ENCODE results near the gene GNA14. TPM values are rescaled to one million over a fixed set of nuclear protein-coding genes. Genes with fewer than 3 reads are reported as not detected.

Gene GNA14
- polyA plus RNA-seq, 1 donor from 2014 or later = 0.40 TPM

GRCh38 chr9:77672183-77672582 lies 24.1 kb upstream of the GNA14 start:
- no peaks in the 10 kb centered on the region for H3K27me3 ChIP-seq (ENCODE audit: insufficient read depth, low read depth, low read length)
- H3K4me2 ChIP-seq (ENCODE audit: low read length) = no peak overlapping the region
- no peaks in the 10 kb centered on the region for H3K9me3 ChIP-seq (ENCODE audit: low read length)
- no peak overlapping the region for H2AFZ ChIP-seq (ENCODE audit: low read depth, low read length)
- H4K20me1 ChIP-seq (ENCODE audit: insufficient read depth) = no peaks in the 10 kb centered on the region
- H3K9ac ChIP-seq (ENCODE audit: low read length) = no peak overlapping the region
- no peak overlapping the region for H3K4me3 ChIP-seq (ENCODE audit: low read length)
- no peaks in the 10 kb centered on the region for H3K36me3 ChIP-seq (ENCODE audit: insufficient read depth, low read length)
- no peaks in the 10 kb centered on the region for H3K9me2 ChIP-seq (ENCODE audit: insufficient read depth, low read length)
- H3K79me2 ChIP-seq (replicated peaks; ENCODE audit: insufficient read depth, low read length) = no peaks in the 10 kb centered on the region
- H3F3A ChIP-seq (ENCODE audit: insufficient read depth, low read length, poor library complexity, severe bottlenecking) = no peaks in the 10 kb centered on the region
- H3K27ac ChIP-seq (ENCODE audit: low read length) = no peak overlapping the region
- TF ChIP-seq RAD21 (conservative IDR thresholded peaks at IDR 0.05) (no peak), EZH2 (IDR thresholded peaks at IDR 0.05; ENCODE audit: borderline replicate concordance, insufficient read depth, low read length, poor library complexity, severe bottlenecking) (no peak), SMC3 (conservative IDR thresholded peaks at IDR 0.05; ENCODE audit: poor library complexity) (no peak), POLR2AphosphoS5 (IDR thresholded peaks at IDR 0.05) (no peak), EP300 (conservative IDR thresholded peaks at IDR 0.05; ENCODE audit: poor library complexity, severe bottlenecking) (no peak), MXI1 (conservative IDR thresholded peaks at IDR 0.05; ENCODE audit: poor library complexity, severe bottlenecking) (no peak), TAF1 (IDR thresholded peaks at IDR 0.05; ENCODE audit: low read depth) (no peak)
- TF ChIP-seq, protein P1, sequence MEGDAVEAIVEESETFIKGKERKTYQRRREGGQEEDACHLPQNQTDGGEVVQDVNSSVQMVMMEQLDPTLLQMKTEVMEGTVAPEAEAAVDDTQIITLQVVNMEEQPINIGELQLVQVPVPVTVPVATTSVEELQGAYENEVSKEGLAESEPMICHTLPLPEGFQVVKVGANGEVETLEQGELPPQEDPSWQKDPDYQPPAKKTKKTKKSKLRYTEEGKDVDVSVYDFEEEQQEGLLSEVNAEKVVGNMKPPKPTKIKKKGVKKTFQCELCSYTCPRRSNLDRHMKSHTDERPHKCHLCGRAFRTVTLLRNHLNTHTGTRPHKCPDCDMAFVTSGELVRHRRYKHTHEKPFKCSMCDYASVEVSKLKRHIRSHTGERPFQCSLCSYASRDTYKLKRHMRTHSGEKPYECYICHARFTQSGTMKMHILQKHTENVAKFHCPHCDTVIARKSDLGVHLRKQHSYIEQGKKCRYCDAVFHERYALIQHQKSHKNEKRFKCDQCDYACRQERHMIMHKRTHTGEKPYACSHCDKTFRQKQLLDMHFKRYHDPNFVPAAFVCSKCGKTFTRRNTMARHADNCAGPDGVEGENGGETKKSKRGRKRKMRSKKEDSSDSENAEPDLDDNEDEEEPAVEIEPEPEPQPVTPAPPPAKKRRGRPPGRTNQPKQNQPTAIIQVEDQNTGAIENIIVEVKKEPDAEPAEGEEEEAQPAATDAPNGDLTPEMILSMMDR (IDR thresholded peaks at IDR 0.05; ENCODE audit: poor library complexity, severe bottlenecking) = no peak
- TF ChIP-seq, protein P2, sequence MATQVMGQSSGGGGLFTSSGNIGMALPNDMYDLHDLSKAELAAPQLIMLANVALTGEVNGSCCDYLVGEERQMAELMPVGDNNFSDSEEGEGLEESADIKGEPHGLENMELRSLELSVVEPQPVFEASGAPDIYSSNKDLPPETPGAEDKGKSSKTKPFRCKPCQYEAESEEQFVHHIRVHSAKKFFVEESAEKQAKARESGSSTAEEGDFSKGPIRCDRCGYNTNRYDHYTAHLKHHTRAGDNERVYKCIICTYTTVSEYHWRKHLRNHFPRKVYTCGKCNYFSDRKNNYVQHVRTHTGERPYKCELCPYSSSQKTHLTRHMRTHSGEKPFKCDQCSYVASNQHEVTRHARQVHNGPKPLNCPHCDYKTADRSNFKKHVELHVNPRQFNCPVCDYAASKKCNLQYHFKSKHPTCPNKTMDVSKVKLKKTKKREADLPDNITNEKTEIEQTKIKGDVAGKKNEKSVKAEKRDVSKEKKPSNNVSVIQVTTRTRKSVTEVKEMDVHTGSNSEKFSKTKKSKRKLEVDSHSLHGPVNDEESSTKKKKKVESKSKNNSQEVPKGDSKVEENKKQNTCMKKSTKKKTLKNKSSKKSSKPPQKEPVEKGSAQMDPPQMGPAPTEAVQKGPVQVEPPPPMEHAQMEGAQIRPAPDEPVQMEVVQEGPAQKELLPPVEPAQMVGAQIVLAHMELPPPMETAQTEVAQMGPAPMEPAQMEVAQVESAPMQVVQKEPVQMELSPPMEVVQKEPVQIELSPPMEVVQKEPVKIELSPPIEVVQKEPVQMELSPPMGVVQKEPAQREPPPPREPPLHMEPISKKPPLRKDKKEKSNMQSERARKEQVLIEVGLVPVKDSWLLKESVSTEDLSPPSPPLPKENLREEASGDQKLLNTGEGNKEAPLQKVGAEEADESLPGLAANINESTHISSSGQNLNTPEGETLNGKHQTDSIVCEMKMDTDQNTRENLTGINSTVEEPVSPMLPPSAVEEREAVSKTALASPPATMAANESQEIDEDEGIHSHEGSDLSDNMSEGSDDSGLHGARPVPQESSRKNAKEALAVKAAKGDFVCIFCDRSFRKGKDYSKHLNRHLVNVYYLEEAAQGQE (IDR thresholded peaks at IDR 0.05; ENCODE audit: borderline replicate concordance) = no peak

DNA sequence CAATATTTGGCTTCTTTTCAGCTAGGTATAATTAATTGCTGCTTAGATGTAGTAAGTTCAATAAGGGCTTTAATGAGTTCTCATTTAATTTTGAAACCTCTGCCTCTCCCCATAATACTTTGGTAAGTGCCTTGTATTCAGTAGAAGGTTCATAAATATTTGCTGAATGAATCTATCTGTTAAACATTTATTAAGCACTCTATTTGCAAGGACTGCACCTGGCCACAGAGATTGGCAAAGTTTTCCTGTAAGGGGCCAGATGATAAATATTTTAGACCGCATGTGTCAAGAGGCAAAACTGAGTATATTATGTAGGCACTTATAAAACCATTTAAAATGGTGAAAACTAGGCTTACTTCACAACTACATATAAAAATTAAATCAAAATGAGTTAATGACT lies 19.0 kb upstream of the GNA14 start:
- no peak overlapping the region for H3K4me2 ChIP-seq (ENCODE audit: low read length)
- H2AFZ ChIP-seq (ENCODE audit: low read depth, low read length) = no peak overlapping the region
- H3K4me3 ChIP-seq (ENCODE audit: low read length) = no peak overlapping the region
- no peaks in the 10 kb centered on the region for H4K20me1 ChIP-seq (ENCODE audit: insufficient read depth)
- H3K27ac ChIP-seq (ENCODE audit: low read length) = no peak overlapping the region
- no peaks in the 10 kb centered on the region for H3K9me3 ChIP-seq (ENCODE audit: low read length)
- H3K27me3 ChIP-seq (ENCODE audit: insufficient read depth, low read depth, low read length) = no peaks in the 10 kb centered on the region
- H3K36me3 ChIP-seq (ENCODE audit: insufficient read depth, low read length) = no peaks in the 10 kb centered on the region
- H3K79me2 ChIP-seq (replicated peaks; ENCODE audit: insufficient read depth, low read length) = no peaks in the 10 kb centered on the region
- TF ChIP-seq POLR2AphosphoS5 (IDR thresholded peaks at IDR 0.05) (no peak), MXI1 (conservative IDR thresholded peaks at IDR 0.05; ENCODE audit: poor library complexity, severe bottlenecking) (no peak), RAD21 (conservative IDR thresholded peaks at IDR 0.05) (no peak), SMC3 (conservative IDR thresholded peaks at IDR 0.05; ENCODE audit: poor library complexity) (no peak), EZH2 (IDR thresholded peaks at IDR 0.05; ENCODE audit: borderline replicate concordance, insufficient read depth, low read length, poor library complexity, severe bottlenecking) (no peak), TAF1 (IDR thresholded peaks at IDR 0.05; ENCODE audit: low read depth) (no peak), EP300 (conservative IDR thresholded peaks at IDR 0.05; ENCODE audit: poor library complexity, severe bottlenecking) (no peak)
- TF ChIP-seq, protein P1 (IDR thresholded peaks at IDR 0.05; ENCODE audit: poor library complexity, severe bottlenecking) = no peak
- TF ChIP-seq, protein P2 (IDR thresholded peaks at IDR 0.05; ENCODE audit: borderline replicate concordance) = no peak
- H3K9ac ChIP-seq (ENCODE audit: low read length) = no peak overlapping the region
- no peaks in the 10 kb centered on the region for H3F3A ChIP-seq (ENCODE audit: insufficient read depth, low read length, poor library complexity, severe bottlenecking)
- no peaks in the 10 kb centered on the region for H3K9me2 ChIP-seq (ENCODE audit: insufficient read depth, low read length)
